ENCODE measurements around the gene RAMP3. TPM values are rescaled to one million over a fixed set of nuclear protein-coding genes. Genes with fewer than 3 reads are reported as not detected.

Gene RAMP3
- total RNA-seq, 1 experiment from 2014 or later: not detected

DNA sequence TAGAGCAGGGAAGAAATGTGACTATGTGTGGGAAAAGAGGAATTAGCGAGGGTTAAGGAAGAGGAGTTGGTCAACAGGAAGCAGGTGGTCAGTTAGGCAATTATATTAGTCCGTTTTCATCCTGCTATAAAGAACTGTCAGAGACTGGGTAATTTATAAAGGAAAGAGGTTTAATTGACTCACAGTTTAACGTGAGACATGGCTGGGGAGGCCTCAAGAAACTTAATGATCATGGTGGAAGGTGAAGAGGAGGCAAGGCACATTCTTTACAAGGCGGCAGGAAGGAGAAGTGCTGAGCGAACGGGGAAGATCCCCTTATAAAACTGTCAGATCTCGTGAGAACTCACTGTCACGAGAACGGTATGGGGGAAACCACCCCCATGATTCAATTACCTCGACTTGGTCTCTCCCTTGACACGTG, 35.0 kb downstream of the RAMP3 start:
- BruUV-seq (replicated peaks): no TSS peak
- intact Hi-C loops (cut with micrococcal nuclease): no loop called here
- no peak for ATAC-seq
- H3K4me3 ChIP-seq (ENCODE audit: low read length): no peak overlapping the region
- no peaks in the 10 kb centered on the region for H3K4me1 ChIP-seq (ENCODE audit: insufficient read depth, low read length)
- CTCF ChIA-PET: no interaction called here
- no peak for DNase-seq
- no peaks in the 10 kb centered on the region for H3K79me2 ChIP-seq (ENCODE audit: low read length)
- no peaks in the 10 kb centered on the region for H3K9me3 ChIP-seq (ENCODE audit: low read length)
- no peak overlapping the region for H3K9ac ChIP-seq (ENCODE audit: low read length)
- TF ChIP-seq, protein P1, sequence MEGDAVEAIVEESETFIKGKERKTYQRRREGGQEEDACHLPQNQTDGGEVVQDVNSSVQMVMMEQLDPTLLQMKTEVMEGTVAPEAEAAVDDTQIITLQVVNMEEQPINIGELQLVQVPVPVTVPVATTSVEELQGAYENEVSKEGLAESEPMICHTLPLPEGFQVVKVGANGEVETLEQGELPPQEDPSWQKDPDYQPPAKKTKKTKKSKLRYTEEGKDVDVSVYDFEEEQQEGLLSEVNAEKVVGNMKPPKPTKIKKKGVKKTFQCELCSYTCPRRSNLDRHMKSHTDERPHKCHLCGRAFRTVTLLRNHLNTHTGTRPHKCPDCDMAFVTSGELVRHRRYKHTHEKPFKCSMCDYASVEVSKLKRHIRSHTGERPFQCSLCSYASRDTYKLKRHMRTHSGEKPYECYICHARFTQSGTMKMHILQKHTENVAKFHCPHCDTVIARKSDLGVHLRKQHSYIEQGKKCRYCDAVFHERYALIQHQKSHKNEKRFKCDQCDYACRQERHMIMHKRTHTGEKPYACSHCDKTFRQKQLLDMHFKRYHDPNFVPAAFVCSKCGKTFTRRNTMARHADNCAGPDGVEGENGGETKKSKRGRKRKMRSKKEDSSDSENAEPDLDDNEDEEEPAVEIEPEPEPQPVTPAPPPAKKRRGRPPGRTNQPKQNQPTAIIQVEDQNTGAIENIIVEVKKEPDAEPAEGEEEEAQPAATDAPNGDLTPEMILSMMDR (conservative IDR thresholded peaks at IDR 0.05; ENCODE audit: low read depth, low read length): no peak
- TF ChIP-seq EZH2 (IDR thresholded peaks at IDR 0.05; ENCODE audit: low read length, unreplicated experiment) (no peak), EZH2phosphoT487 (IDR thresholded peaks at IDR 0.05; ENCODE audit: borderline replicate concordance, low read length) (no peak)
- POLR2A ChIA-PET (ENCODE audit: unreplicated experiment): no interaction called here
- H3K27me3 ChIP-seq (ENCODE audit: low read length): peaks cover 28% of the 10 kb centered on the region
- H3K4me2 ChIP-seq (ENCODE audit: low read length): no peak overlapping the region
- H3K9me2 ChIP-seq (replicated peaks; ENCODE audit: low read length): no peaks in the 10 kb centered on the region
- H3K27ac ChIP-seq (ENCODE audit: low read length): no peak overlapping the region
- no peaks in the 10 kb centered on the region for H3K36me3 ChIP-seq (ENCODE audit: low read depth, low read length)
- no peak overlapping the region for H2AFZ ChIP-seq (ENCODE audit: low read length)
- H3F3A ChIP-seq (ENCODE audit: low read length, unreplicated experiment): no peaks in the 10 kb centered on the region
- H4K20me1 ChIP-seq (ENCODE audit: low read length): no peaks in the 10 kb centered on the region

DNA sequence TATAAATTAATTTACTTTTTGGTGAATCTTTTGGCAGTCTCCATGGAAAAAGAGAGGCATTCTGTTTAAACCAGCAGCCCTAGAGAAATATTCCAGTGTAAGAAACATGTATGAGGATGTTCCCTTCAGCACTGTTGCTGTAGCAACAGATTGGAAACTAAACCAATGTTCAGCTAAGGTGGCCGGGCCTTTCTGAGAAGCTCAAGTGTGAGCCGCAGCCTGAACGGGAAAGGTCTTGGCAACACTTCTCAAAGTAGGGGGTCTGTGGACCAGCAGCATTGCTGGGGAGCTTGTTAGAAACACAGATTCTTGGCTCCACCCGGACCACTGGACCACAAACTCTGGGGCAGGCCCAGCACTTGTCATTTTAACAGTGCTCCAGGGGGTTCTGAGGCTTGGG, 36.2 kb downstream of the RAMP3 start:
- no peak overlapping the region for H2AFZ ChIP-seq (ENCODE audit: low read length)
- H3K9ac ChIP-seq (ENCODE audit: low read length): no peak overlapping the region
- no peaks in the 10 kb centered on the region for H3K4me1 ChIP-seq (ENCODE audit: insufficient read depth, low read length)
- no peak overlapping the region for H3K4me3 ChIP-seq (ENCODE audit: low read length)
- DNase-seq (no peak), ATAC-seq (no peak)
- no peaks in the 10 kb centered on the region for H3K9me2 ChIP-seq (replicated peaks; ENCODE audit: low read length)
- no peaks in the 10 kb centered on the region for H3K79me2 ChIP-seq (ENCODE audit: low read length)
- CTCF ChIA-PET: no interaction called here
- H4K20me1 ChIP-seq (ENCODE audit: low read length): no peaks in the 10 kb centered on the region
- H3K27me3 ChIP-seq (ENCODE audit: low read length): peaks cover 27% of the 10 kb centered on the region
- TF ChIP-seq EZH2phosphoT487 (IDR thresholded peaks at IDR 0.05; ENCODE audit: borderline replicate concordance, low read length) (no peak), EZH2 (IDR thresholded peaks at IDR 0.05; ENCODE audit: low read length, unreplicated experiment) (no peak)
- TF ChIP-seq, protein P1 (conservative IDR thresholded peaks at IDR 0.05; ENCODE audit: low read depth, low read length): no peak
- POLR2A ChIA-PET (ENCODE audit: unreplicated experiment): no interaction called here
- no peak overlapping the region for H3K27ac ChIP-seq (ENCODE audit: low read length)
- intact Hi-C loops (cut with micrococcal nuclease): no loop called here
- H3K9me3 ChIP-seq (ENCODE audit: low read length): no peaks in the 10 kb centered on the region
- H3K36me3 ChIP-seq (ENCODE audit: low read depth, low read length): no peaks in the 10 kb centered on the region
- no peaks in the 10 kb centered on the region for H3F3A ChIP-seq (ENCODE audit: low read length, unreplicated experiment)
- no peak overlapping the region for H3K4me2 ChIP-seq (ENCODE audit: low read length)
- no TSS peak for BruUV-seq (replicated peaks)

DNA sequence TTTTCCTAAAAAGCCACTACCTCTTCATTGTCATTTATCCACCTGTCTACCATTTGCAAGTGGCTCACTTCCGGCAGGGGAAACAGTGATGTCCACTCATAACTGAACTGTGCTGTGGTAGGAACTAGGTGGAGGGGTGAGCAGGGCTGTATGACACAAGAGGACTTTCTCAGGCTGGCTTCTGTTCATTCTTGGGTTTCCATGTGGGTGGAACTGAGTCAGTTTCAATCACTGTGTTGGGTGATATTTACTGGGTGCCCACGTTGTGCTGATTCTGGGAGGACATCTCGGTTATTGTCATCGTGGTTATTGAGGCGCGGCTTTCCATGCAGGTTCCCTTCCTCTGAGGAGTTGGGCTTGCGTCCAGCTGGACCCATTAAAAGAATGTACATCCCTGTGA, 38.8 kb downstream of the RAMP3 start:
- POLR2A ChIA-PET (ENCODE audit: unreplicated experiment): no interaction called here

More for the DNA sequence above, 38.8 kb downstream of the RAMP3 start:
- Histone ChIP-seq H3K36me3 (ENCODE audit: low read depth, low read length) (no peaks in the 10 kb centered on the region), H3K27me3 (ENCODE audit: low read length) (peaks cover 27% of the 10 kb centered on the region), H3F3A (ENCODE audit: low read length, unreplicated experiment) (no peaks in the 10 kb centered on the region), H3K79me2 (ENCODE audit: low read length) (no peaks in the 10 kb centered on the region), H3K9me2 (replicated peaks; ENCODE audit: low read length) (no peaks in the 10 kb centered on the region), H3K4me2 (ENCODE audit: low read length) (no peak overlapping the region), H3K27ac (ENCODE audit: low read length) (no peak overlapping the region), H3K9ac (ENCODE audit: low read length) (no peak overlapping the region), H3K9me3 (ENCODE audit: low read length) (no peaks in the 10 kb centered on the region), H3K4me3 (ENCODE audit: low read length) (no peak overlapping the region), H4K20me1 (ENCODE audit: low read length) (no peaks in the 10 kb centered on the region), H2AFZ (ENCODE audit: low read length) (no peak overlapping the region), H3K4me1 (ENCODE audit: insufficient read depth, low read length) (no peaks in the 10 kb centered on the region)
- ATAC-seq (no peak), DNase-seq (no peak)
- BruUV-seq (replicated peaks): no TSS peak
- TF ChIP-seq, protein P1 (conservative IDR thresholded peaks at IDR 0.05; ENCODE audit: low read depth, low read length): no peak
- intact Hi-C loops (cut with micrococcal nuclease): no loop called here
- CTCF ChIA-PET: no interaction called here
